Naive thymus-derived CD8-positive, alpha-beta T cell (primary cell): ENCODE data around the gene HHIPL1. TPM values are rescaled to one million over a fixed set of nuclear protein-coding genes. Genes with fewer than 3 reads are reported as not detected.

Experiments
- polyA plus RNA-seq, 3 donors: library from polyadenylated mRNA; unstranded; fragments of 300-500 nt; fragmentation: Illumina TruSeq; gene quantifications; one replicate each; pipeline ENCODE4 v1.2.3, GENCODE V29; 2021
- total RNA-seq, 8 experiments: library from RNA in 2 of 8; stranded (reverse) in 2 of 8; gene quantifications; one replicate each; pipeline ENCODE4 v1.2.3 and lab custom pipeline; 2021 to 2026

HHIPL1 gene
- total and polyA plus RNA-seq, 5 experiments from 2014 or later = 0.34 to 0.36 TPM; not detected in 3

Other genes with a start within 250 kb of the HHIPL1 start
- gene SETD3, start 164.3 kb upstream of the HHIPL1 start, total RNA-seq = 10 to 100 TPM; 51.7 to 56.8 TPM
- 10 to 100 TPM; 32.2 to 35.6 (median 32.4) TPM for gene SETD3, start 164.3 kb upstream of the HHIPL1 start, polyA plus RNA-seq
- 10 to 100 TPM; 82.8 to 92.5 TPM for gene CCNK, start 163.7 kb upstream of the HHIPL1 start, total RNA-seq
- 10 to 100 TPM; 13.4 to 19.8 (median 14.0) TPM for gene CCNK, start 163.7 kb upstream of the HHIPL1 start, polyA plus RNA-seq
- 10 to 100 TPM in 1 of 2 experiments, 1 to 10 TPM in 1; 9.0 to 10.1 TPM for gene CCDC85C, start 40.9 kb upstream of the HHIPL1 start, total RNA-seq
- 1 to 10 TPM in 2 of 3 donors, under 1 TPM in 1; 0.67 to 1.4 (median 1.3) TPM for gene CCDC85C, start 40.9 kb upstream of the HHIPL1 start, polyA plus RNA-seq
- gene CYP46A1, start 39.2 kb downstream of the HHIPL1 start, total RNA-seq = under 1 TPM; 0.41 to 0.44 TPM
- gene CYP46A1, start 39.2 kb downstream of the HHIPL1 start, polyA plus RNA-seq = under 1 TPM in 1 of 3 donors, not detected in 2; 0.02 TPM
- not detected for gene EML1, start 148.3 kb downstream of the HHIPL1 start, total RNA-seq
- not detected for gene EML1, start 148.3 kb downstream of the HHIPL1 start, polyA plus RNA-seq